ENCODE measurements around the gene TMEM108. TPM values are rescaled to one million over a fixed set of nuclear protein-coding genes. Genes with fewer than 3 reads are reported as not detected.
A peak's percentile ranks its signal among the peaks of the same experiment; 100 is the strongest.

The TMEM108 gene
- total RNA-seq, 2 experiments from 2014 or later: not detected

- no peak overlapping the region for H3K27ac ChIP-seq (ENCODE audit: low read depth, low read length, poor library complexity, severe bottlenecking)
- DNase-seq (ENCODE audit: low spot score): no peak
- intact Hi-C loops (cut with micrococcal nuclease; ENCODE audit: unreplicated experiment): loop anchor here (10.0 kb wide), 1 partner anchor 486 kb away; the partner anchor contains the start of gene NPHP3
- H4K20me1 ChIP-seq (ENCODE audit: insufficient read depth, low read length): no peaks in the 10 kb centered on the region
- ChIA-PET POLR2A (interaction anchor here (0.5 kb wide), 1 partner anchor 27 kb away, joined by 3 read pairs; no protein-coding TSS in a partner anchor), CTCF (ENCODE audit: unreplicated experiment) (no interaction called here)
- TF ChIP-seq EZH2phosphoT487 (IDR thresholded peaks at IDR 0.05; ENCODE audit: borderline replicate concordance, low read depth, low read length) (no peak), CTCF (conservative IDR thresholded peaks at IDR 0.05; ENCODE audit: low read length) (no peak)
- H3K4me3 ChIP-seq (ENCODE audit: low read depth, low read length, poor library complexity, severe bottlenecking): no peak overlapping the region
- no peaks in the 10 kb centered on the region for H3K9me3 ChIP-seq (ENCODE audit: low read length)
- no peak overlapping the region; the same call in 1 of the 2 replicates for H2AFZ ChIP-seq (ENCODE audit: low read length)
- H3K4me1 ChIP-seq (ENCODE audit: insufficient read depth, low read length, poor library complexity, severe bottlenecking): peaks cover 40% of the 10 kb centered on the region
- no peaks in the 10 kb centered on the region for H3K79me2 ChIP-seq (ENCODE audit: insufficient read depth, low read depth, low read length)
- peak overlapping the region; percentile 8; the same call in 1 of the 2 replicates for H3K4me2 ChIP-seq (ENCODE audit: low read length)
- H3K36me3 ChIP-seq (ENCODE audit: insufficient read depth, low read length): no peaks in the 10 kb centered on the region
- BruUV-seq (replicated peaks): no TSS peak
- no peaks in the 10 kb centered on the region for H3K9me2 ChIP-seq (ENCODE audit: insufficient read depth, low read length)
These were observed 172.5 kb downstream of the TMEM108 start for GRCh38 chr3:133210656-133211055.

DNA sequence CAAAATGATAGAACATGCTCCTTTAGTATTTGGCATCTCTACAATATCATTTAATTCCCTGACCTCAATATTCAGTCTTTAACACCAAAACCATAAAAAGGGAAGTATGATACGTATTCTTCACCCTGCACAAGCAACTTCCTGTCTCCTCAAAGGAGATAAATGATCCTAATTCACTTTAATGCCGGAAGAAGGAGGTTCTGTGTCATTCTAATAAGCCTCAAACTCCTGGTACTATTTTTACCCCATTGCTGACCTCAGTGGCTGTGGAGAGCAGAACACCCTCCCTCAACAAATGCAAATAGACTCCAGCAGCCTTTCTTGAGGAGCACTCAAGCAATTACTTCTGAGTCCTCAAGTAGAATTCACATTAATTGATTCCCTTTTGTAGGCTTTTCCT, 173.3 kb downstream of the TMEM108 start:
- peak overlapping the region; percentile 46 for H3K4me3 ChIP-seq (ENCODE audit: low read depth, low read length, poor library complexity, severe bottlenecking)
- intact Hi-C loops (cut with micrococcal nuclease; ENCODE audit: unreplicated experiment): loop anchor here (10.0 kb wide), 1 partner anchor 487 kb away; the partner anchor contains the start of gene NPHP3
- H2AFZ ChIP-seq (ENCODE audit: low read length): peak overlapping the region; percentile 43; the same call in 1 of the 2 replicates
- H3K9me3 ChIP-seq (ENCODE audit: low read length): no peaks in the 10 kb centered on the region
- CTCF ChIA-PET (ENCODE audit: unreplicated experiment): no interaction called here
- H3K9me2 ChIP-seq (ENCODE audit: insufficient read depth, low read length): no peaks in the 10 kb centered on the region
- H3K79me2 ChIP-seq (ENCODE audit: insufficient read depth, low read depth, low read length): no peaks in the 10 kb centered on the region
- H3K36me3 ChIP-seq (ENCODE audit: insufficient read depth, low read length): no peaks in the 10 kb centered on the region
- no TSS peak for BruUV-seq (replicated peaks)
- DNase-seq (ENCODE audit: low spot score): peak; percentile 86
- H3K4me1 ChIP-seq (ENCODE audit: insufficient read depth, low read length, poor library complexity, severe bottlenecking): peaks cover 40% of the 10 kb centered on the region
- H3K4me2 ChIP-seq (ENCODE audit: low read length): peak overlapping the region; percentile 71
- POLR2A ChIA-PET: no interaction called here
- no peak for TF ChIP-seq CTCF (conservative IDR thresholded peaks at IDR 0.05; ENCODE audit: low read length)
- TF ChIP-seq EZH2phosphoT487 (IDR thresholded peaks at IDR 0.05; ENCODE audit: borderline replicate concordance, low read depth, low read length): no peak
- H4K20me1 ChIP-seq (ENCODE audit: insufficient read depth, low read length): no peaks in the 10 kb centered on the region
- H3K27ac ChIP-seq (ENCODE audit: low read depth, low read length, poor library complexity, severe bottlenecking): peak overlapping the region; percentile 35

DNA sequence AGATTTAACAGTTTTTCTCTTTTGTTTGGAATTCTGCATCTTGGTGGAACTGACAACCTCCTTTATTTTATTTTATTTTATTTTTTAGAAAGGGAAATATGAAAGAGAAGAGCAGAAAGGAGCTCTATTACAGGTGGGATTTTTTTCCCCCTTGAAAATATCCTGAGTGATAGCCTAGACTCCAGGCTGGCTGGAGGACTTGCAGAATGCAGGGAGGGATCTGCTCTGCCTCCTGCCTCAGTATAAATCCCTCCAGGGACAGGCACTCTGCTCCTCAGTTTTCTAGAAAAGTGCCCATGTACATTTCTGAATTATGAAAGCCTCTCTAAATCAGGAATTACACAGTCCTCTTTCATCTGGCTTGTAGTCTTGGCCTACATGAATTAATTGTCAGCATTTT, 173.7 kb downstream of the TMEM108 start:
- H4K20me1 ChIP-seq (ENCODE audit: insufficient read depth, low read length): no peaks in the 10 kb centered on the region
- H3K27ac ChIP-seq (ENCODE audit: low read depth, low read length, poor library complexity, severe bottlenecking): peak overlapping the region; percentile 35
- peaks cover 40% of the 10 kb centered on the region for H3K4me1 ChIP-seq (ENCODE audit: insufficient read depth, low read length, poor library complexity, severe bottlenecking)
- H3K9me3 ChIP-seq (ENCODE audit: low read length): no peaks in the 10 kb centered on the region
- H2AFZ ChIP-seq (ENCODE audit: low read length): peak overlapping the region; percentile 43; the same call in 1 of the 2 replicates
- ChIA-PET CTCF (ENCODE audit: unreplicated experiment) (no interaction called here), POLR2A (no interaction called here)
- no peaks in the 10 kb centered on the region for H3K9me2 ChIP-seq (ENCODE audit: insufficient read depth, low read length)
- no peaks in the 10 kb centered on the region for H3K79me2 ChIP-seq (ENCODE audit: insufficient read depth, low read depth, low read length)
- intact Hi-C loops (cut with micrococcal nuclease; ENCODE audit: unreplicated experiment): loop anchor here (10.0 kb wide), 1 partner anchor 487 kb away; the partner anchor contains the start of gene NPHP3
- BruUV-seq (replicated peaks): no TSS peak
- DNase-seq (ENCODE audit: low spot score): no peak
- no peaks in the 10 kb centered on the region for H3K36me3 ChIP-seq (ENCODE audit: insufficient read depth, low read length)
- H3K4me3 ChIP-seq (ENCODE audit: low read depth, low read length, poor library complexity, severe bottlenecking): peak overlapping the region; percentile 46
- peak overlapping the region; percentile 71 for H3K4me2 ChIP-seq (ENCODE audit: low read length)
- TF ChIP-seq EZH2phosphoT487 (IDR thresholded peaks at IDR 0.05; ENCODE audit: borderline replicate concordance, low read depth, low read length) (no peak), CTCF (conservative IDR thresholded peaks at IDR 0.05; ENCODE audit: low read length) (no peak)
